Motor neuron (in vitro differentiated cells): ENCODE results near the gene SOX10. TPM values are rescaled to one million over a fixed set of nuclear protein-coding genes. Genes with fewer than 3 reads are reported as not detected.
A peak's percentile ranks its signal among the peaks of the same experiment; 100 is the strongest.

Experiments
- ATAC-seq, 8 experiments: fragments of 200-7000 bp; cut with Tn5 transposase; replicated peaks in 6 of 8; 2 replicates each; pipeline ENCODE4 v1.8.0; 2021; ENCODE audit warnings: mild to moderate bottlenecking in 8 of 8, moderate library complexity in 8 of 8
- H3K27ac ChIP-seq, 2 donors: fragments of 250-450 bp; sonication (Bioruptor Pico); 2 replicates each; pipeline ENCODE4 v1.9.0; 2021; ENCODE audit warnings: antibody characterized with exemption in 2 of 2, mild to moderate bottlenecking in 2 of 2, moderate library complexity in 1 of 2
- H3K4me1 ChIP-seq, 2 donors: fragments of 250-450 bp; sonication (Bioruptor Pico); replicated peaks in 1 of 2; 2 replicates each; pipeline ENCODE4 v1.6.1; 2021; ENCODE audit warnings: antibody characterized with exemption in 2 of 2, mild to moderate bottlenecking in 2 of 2, moderate library complexity in 1 of 2
- H3K4me3 ChIP-seq, 5 donors: fragments of 250-450 bp; sonication (Bioruptor Pico); 2 replicates each; pipeline ENCODE4 v1.9.0; 2021; ENCODE audit warnings: antibody characterized with exemption in 5 of 5, mild to moderate bottlenecking in 5 of 5, moderate library complexity in 4 of 5
- WGBS, 10 experiments: fragments of 450-650 bp; shearing (Covaris generic); methylation state at CpG; one replicate each; pipeline ENCODE4 v1.0.0; 2022; 5-methylcytosine and 5-hydroxymethylcytosine counted together
- in situ Hi-C, 9 experiments: fragments of 400-800 bp; cut with MboI; loops; one replicate each; pipeline ENCODE4 v1.15.0; 2021; ENCODE audit warnings: low sequenced_read_pairs in 9 of 9, low pct_unique_long_range_greater_than_20kb in 2 of 9; ENCODE audit not compliant: unreplicated experiment in 9 of 9
- total RNA-seq, 8 experiments: library from RNA; unstranded; fragments of 300-600 nt; gene quantifications; 2 replicates each; pipeline versions ENCODE4 v1.2.3 to v1.2.4, GENCODE V29; 2022

The SOX10 gene
- 1 to 10 TPM in 1 of 8 experiments, under 1 TPM in 7; 0.20 to 1.3 (median 0.42) TPM for total RNA-seq

DNA sequence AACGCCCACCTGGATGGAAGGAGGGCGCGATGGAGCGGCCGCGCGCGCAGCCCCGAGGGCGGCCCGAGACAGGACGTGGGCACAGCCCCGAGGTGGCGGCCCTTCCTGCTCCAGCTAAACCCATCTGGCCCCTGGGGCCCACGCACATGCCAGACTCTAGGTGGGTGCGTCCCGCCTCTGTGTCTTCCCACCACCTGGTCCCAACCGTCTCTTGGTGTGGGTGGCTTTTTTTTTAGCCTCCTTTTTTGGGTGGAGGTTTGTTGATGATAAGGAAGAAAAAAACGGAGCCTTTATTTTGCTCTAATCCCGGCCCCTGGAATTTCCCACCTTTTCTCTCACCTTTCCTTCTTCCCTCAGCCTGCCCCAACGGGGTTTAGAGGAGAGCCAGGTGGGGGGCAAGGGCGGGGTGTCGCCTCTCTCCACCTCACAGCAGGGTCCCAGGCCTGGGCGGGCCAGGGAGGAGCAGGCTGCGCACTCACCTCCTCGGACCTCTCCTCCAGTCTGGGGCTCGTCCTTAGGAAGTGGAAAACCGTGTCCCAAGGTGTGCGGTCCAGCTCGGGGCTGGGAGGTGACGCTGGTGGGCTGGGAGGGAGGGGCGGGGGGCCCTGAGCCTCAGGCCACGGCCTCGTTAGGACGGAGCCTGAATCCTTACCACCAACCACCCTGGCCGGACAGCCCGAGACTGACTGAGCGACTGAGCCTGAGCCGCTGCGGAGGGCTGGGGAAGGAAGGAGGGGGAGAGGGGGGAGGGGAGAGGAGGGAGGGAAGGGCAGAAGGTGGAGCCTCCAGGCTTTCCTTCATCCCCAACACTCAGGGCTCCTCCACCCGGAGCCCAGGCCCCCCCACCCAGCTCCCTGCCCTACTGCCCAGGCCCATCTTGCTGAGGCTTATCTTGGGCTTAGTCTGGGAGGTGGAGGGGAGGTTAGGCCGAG, at the start of gene SOX10:
TSS of gene SOX10 (minus strand) at position 696 of the 932 bp plus-strand sequence. CDS start 771 bp downstream, outside the sequence.
- Histone ChIP-seq H3K4me1 (no peaks in the 10 kb centered on the region), H3K27ac (no peak within 1 kb of the TSS), H3K4me3 (no peak within 1 kb of the TSS)
- peak in 3 of 8 experiments; percentile 16 to 25 (median 23) for ATAC-seq
- in situ Hi-C loops = no loop called here
- WGBS, 10 experiments = 5 to 40% (median 20%) methylated on average over 1 to 6 of the region's 42 CpGs; no CpG with 5 or more reads in 5 of the 10 experiments

DNA sequence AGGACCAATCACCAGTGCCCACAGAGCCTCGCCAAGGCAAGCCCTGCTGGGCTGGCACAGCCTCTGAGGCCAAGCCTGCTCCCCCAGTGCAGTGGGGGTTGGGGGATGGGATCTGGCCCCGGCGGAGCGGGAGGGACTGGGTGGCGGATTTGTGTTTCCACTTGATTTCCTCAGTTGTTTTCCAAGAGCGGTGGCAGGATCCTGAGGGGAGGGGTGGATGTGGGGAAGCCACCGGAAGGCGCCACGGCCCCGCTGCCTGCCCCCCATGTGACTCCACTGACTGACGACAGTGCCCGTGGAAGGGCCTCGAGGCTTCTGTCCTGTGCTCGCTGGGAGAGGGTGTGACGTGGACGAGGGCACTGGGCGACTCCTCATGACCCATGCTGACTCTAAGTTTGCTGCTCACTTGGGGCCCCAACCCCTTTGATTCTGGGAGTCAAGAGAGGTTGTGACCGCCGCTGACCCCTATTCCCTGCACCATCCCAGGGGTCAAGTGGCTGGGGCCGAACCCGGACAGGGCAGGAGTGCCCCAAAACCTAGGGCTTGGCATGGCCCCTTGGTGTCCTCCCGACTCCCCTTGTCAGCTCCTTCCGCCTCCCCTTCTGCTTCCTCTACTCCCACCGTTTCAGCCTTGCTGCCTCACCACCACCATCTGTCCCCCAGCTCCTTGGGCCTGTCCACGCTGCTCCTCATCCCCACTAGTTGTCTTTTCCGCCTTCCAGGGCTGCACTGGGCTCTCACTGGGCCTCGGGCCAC, 49.3 kb upstream of the SOX10 start:
- Histone ChIP-seq H3K4me1 (peaks cover 46 to 49% of the 10 kb centered on the region in 2 donors), H3K27ac (peak overlapping the region; percentile 70 to 75), H3K4me3 (no peak overlapping the region)
- 40 to 100% (median 59%) methylated on average over 1 to 3 of the region's 27 CpGs; no CpG with 5 or more reads in 6 of the 10 experiments for WGBS, 10 experiments
- ATAC-seq = peak in 4 of 8 experiments; percentile 6 to 57 (median 40)
- in situ Hi-C loops = no loop called here

DNA sequence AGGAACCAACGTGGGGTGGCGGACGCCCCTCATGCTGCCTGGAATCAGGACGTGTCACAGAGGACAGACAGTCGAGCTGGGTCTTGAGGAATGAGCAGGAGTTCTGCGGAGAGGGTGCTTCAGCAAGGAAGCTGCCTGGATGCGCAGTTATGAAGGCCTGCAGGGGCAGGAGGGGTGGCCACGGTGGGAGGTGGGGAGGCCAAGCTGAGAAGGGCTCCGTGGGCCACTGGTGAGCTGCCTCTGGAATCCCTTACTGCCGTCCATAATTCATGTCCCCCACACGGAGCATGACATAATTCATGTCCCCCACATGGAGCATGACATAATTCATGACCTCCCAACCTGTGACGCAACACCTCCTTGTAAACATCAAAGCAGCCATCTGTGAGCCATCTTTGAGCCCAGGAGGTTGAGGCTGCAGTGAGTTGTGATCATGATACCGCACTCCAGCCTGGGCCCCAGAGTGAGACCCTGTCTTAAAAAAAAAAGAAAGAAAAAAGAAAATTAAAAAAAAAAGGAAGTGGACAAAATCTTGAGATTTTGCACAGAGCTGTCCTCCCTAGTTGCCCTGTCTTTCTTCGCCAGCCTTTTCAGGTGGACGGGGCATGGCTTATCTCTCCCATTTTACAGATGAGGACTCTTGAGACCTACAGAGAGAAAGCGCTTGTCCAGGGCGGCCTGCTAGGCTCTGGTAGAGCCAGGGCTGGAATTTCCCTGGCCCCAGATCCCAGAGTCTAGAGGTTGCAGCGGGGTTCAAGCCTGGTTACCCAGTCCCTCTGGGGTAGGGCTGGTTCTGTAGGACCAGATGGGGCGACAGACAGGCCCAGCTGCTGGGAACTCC, 48.5 kb upstream of the SOX10 start:
- no peak overlapping the region for H3K4me3 ChIP-seq
- in situ Hi-C loops = no loop called here
- 39 to 100% (median 73%) methylated on average over 1 to 7 of the region's 19 CpGs; no CpG with 5 or more reads in 1 of the 10 experiments for WGBS, 10 experiments
- H3K4me1 ChIP-seq = peaks cover 46 to 49% of the 10 kb centered on the region in 2 donors
- ATAC-seq = peak in 7 of 8 experiments; percentile 4 to 77 (median 60)
- peak overlapping the region; percentile 70 to 75 for H3K27ac ChIP-seq

GRCh38 chr22:38031491-38031890, 47.1 kb upstream of the SOX10 start:
- Histone ChIP-seq H3K4me1 (peaks cover 51 to 56% of the 10 kb centered on the region in 2 donors), H3K4me3 (no peak overlapping the region), H3K27ac (peak overlapping the region in 1 of 2 donors; percentile 75)
- no peak for ATAC-seq
- 78 to 100% (median 93%) methylated on average over 1 to 3 of the region's 12 CpGs; no CpG with 5 or more reads in 6 of the 10 experiments for WGBS, 10 experiments
- in situ Hi-C loops = no loop called here

- WGBS, 10 experiments = 0 to 100% (median 68%) methylated on average over 1 to 7 of the region's 16 CpGs; no CpG with 5 or more reads in 4 of the 10 experiments
- peaks cover 54 to 59% of the 10 kb centered on the region in 2 donors for H3K4me1 ChIP-seq
- in situ Hi-C loops = no loop called here
- peak overlapping the region; percentile 39 to 75 for H3K27ac ChIP-seq
- ATAC-seq = peak in 5 of 8 experiments; percentile 9 to 28 (median 23)
- H3K4me3 ChIP-seq = no peak overlapping the region
Measured at GRCh38 chr22:38030311-38031133, 46.2 kb upstream of the SOX10 start.

- no peak for ATAC-seq
- in situ Hi-C loops = no loop called here
- Histone ChIP-seq H3K4me1 (peaks cover 54 to 59% of the 10 kb centered on the region in 2 donors), H3K4me3 (no peak overlapping the region), H3K27ac (peak overlapping the region; percentile 39 to 75)
- WGBS, 10 experiments = 44 to 100% (median 80%) methylated on average over 1 to 3 of the region's 5 CpGs; no CpG with 5 or more reads in 5 of the 10 experiments
Measured at GRCh38 chr22:38029901-38030300, 45.5 kb upstream of the SOX10 start.

- Histone ChIP-seq H3K27ac (peak overlapping the region in 1 of 2 donors; percentile 75), H3K4me1 (peaks cover 53 to 55% of the 10 kb centered on the region in 2 donors), H3K4me3 (no peak overlapping the region)
- ATAC-seq = no peak
- in situ Hi-C loops = no loop called here
Measured at GRCh38 chr22:38029370-38029769, 45.0 kb upstream of the SOX10 start.

DNA sequence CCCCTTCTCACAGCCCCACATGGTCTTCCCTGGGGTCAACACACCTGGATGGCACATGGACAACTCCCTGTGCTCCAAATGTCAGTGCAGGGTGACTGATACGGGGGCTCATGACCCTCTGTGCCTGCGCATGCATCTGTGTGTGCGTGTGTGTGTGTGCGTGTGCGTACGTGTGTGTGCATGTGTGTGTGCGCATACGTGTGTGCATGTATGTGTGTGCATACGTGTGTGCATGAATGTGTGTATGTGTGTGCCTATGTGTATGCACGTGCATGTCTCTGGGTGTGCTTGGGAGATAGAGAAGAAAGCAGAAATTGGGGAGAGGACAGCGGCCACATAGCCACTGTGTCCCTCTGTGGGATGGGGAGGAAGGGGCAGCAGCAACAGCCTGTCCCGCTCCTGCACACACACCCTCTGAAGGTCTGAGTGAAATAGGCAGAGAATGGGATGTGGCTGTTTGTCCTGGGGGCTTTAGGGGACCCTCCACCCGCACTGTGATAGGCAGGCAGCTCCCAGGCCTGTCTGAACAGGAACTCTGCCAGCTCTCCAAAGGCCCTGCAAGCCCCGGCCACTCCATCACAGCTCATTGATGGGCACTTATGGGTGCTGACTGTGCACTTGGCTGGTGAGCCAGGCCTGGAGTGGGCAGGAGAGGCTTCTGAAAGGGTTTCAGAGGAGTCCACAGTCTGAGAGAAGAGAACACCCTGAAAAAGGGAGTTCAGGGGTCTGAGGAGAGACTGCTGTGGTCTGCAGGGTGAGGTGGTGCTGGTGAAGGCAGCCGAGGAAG, 44.2 kb upstream of the SOX10 start:
- in situ Hi-C loops = no loop called here
- Histone ChIP-seq H3K4me1 (peaks cover 45 to 47% of the 10 kb centered on the region in 2 donors), H3K4me3 (no peak overlapping the region), H3K27ac (no peak overlapping the region)
- no peak for ATAC-seq
- 63 to 100% (median 88%) methylated on average over 1 to 9 of the region's 15 CpGs; no CpG with 5 or more reads in 4 of the 10 experiments for WGBS, 10 experiments

GRCh38 chr22:38027487-38027886, 43.1 kb upstream of the SOX10 start:
- no peak overlapping the region for H3K27ac ChIP-seq
- in situ Hi-C loops = no loop called here
- 100% methylated on average over 1 to 2 of the region's 9 CpGs; no CpG with 5 or more reads in 7 of the 10 experiments for WGBS, 10 experiments
- H3K4me1 ChIP-seq = peaks cover 34 to 36% of the 10 kb centered on the region in 2 donors
- ATAC-seq = no peak
- no peak overlapping the region for H3K4me3 ChIP-seq

- Histone ChIP-seq H3K27ac (no peak overlapping the region), H3K4me1 (peaks cover 25 to 32% of the 10 kb centered on the region in 2 donors), H3K4me3 (no peak overlapping the region)
- WGBS, 10 experiments = 60 to 100% (median 100%) methylated on average over 1 of the region's 22 CpGs; no CpG with 5 or more reads in 7 of the 10 experiments
- in situ Hi-C loops = no loop called here
- peak; percentile 9 to 72 (median 50) for ATAC-seq
Measured at GRCh38 chr22:38026130-38027111, 42.1 kb upstream of the SOX10 start.
